Mesendoderm (in vitro differentiated cells): ENCODE data around the gene RAPGEF6.
"Not testable (repeated sequence)": the region's sequence is repeated elsewhere in the genome, so short reads cannot be mapped to it uniquely, and the experiment has no call there.

Source experiments
- DNase-seq: peaks from one replicate; pipeline ENCODE4 v3.0.0; 2013
- H2AK5ac ChIP-seq: 2 replicates; pipeline ENCODE4 v1.6.1; 2013; ENCODE audit warnings: low read length, inconsistent platforms
- H2BK120ac ChIP-seq: 2 replicates; pipeline ENCODE4 v1.6.1; 2013; ENCODE audit warnings: low read depth, mild to moderate bottlenecking, low read length, moderate library complexity, mixed read lengths
- H2BK15ac ChIP-seq: replicated peaks from 2 replicates; pipeline ENCODE4 v1.6.1; 2013; ENCODE audit warnings: low read depth, mild to moderate bottlenecking, moderate library complexity
- H2BK5ac ChIP-seq: 2 replicates; pipeline ENCODE4 v1.6.1; 2013; ENCODE audit warnings: low read length, inconsistent platforms
- H3K18ac ChIP-seq: 2 replicates; pipeline ENCODE4 v1.6.1; 2013; ENCODE audit warnings: mild to moderate bottlenecking, low read length, mixed read lengths
- H3K23ac ChIP-seq: one replicate; pipeline ENCODE4 v1.6.1; 2013; ENCODE audit warnings: low read length
- H3K27ac ChIP-seq: 2 replicates; pipeline ENCODE4 v1.5.1; 2013; ENCODE audit warnings: low read depth, mild to moderate bottlenecking, inconsistent platforms, low read length, moderate library complexity
- H3K27me3 ChIP-seq: 2 replicates; pipeline ENCODE4 v1.6.1; 2013; ENCODE audit warnings: low read length, control low read depth, mild to moderate bottlenecking, inconsistent platforms; ENCODE audit not compliant: insufficient read depth, poor library complexity
- H3K36me3 ChIP-seq: 2 replicates; pipeline ENCODE4 v1.6.1; 2013; ENCODE audit warnings: low read length, inconsistent platforms; ENCODE audit not compliant: control insufficient read depth, insufficient read depth
- H3K4ac ChIP-seq: one replicate; pipeline ENCODE4 v1.6.1; 2013; ENCODE audit warnings: low read depth, mild to moderate bottlenecking, low read length, moderate library complexity
- H3K4me1 ChIP-seq: 2 replicates; pipeline ENCODE4 v1.6.1; 2013; ENCODE audit warnings: low read depth, low read length, inconsistent platforms; ENCODE audit not compliant: control insufficient read depth
- H3K4me2 ChIP-seq: 2 replicates; pipeline ENCODE4 v1.6.1; 2013; ENCODE audit warnings: low read length
- H3K4me3 ChIP-seq: 2 replicates; pipeline ENCODE4 v1.5.1; 2013; ENCODE audit warnings: mild to moderate bottlenecking, low read length
- H3K56ac ChIP-seq: one replicate; pipeline ENCODE4 v1.6.1; 2013; ENCODE audit warnings: low read length
- H3K79me1 ChIP-seq: 2 replicates; pipeline ENCODE4 v1.6.1; 2013; ENCODE audit warnings: low read length, inconsistent platforms
- H3K79me2 ChIP-seq: 2 replicates; pipeline ENCODE4 v1.6.1; 2013; ENCODE audit warnings: mild to moderate bottlenecking, low read length; ENCODE audit not compliant: control insufficient read depth, insufficient read depth
- H3K9ac ChIP-seq: 2 replicates; pipeline ENCODE4 v1.6.1; 2013; ENCODE audit warnings: low read length, inconsistent platforms
- H4K5ac ChIP-seq: one replicate; pipeline ENCODE4 v1.6.1; 2013; ENCODE audit warnings: low read length
- H4K8ac ChIP-seq: one replicate; pipeline ENCODE4 v1.6.1; 2013; ENCODE audit warnings: low read depth, mild to moderate bottlenecking, control low read depth, low read length, moderate library complexity
- WGBS: extraction: QIAGEN DNeasy Blood & Tissue Kit; methylation state at CpG from one replicate; pipeline ENCODE4 v1.1.7; 2013; ENCODE audit warnings: low lambda C conversion rate, missing lambda C conversion rate; ENCODE audit not compliant: insufficient coverage; ENCODE audit errors: extremely low coverage; 5-methylcytosine and 5-hydroxymethylcytosine counted together

Gene RAPGEF6

GRCh38 chr5:131496400-131496713, 138.7 kb downstream of the RAPGEF6 start:
- no CpG with 5 or more reads among the region's 1 CpG for WGBS
- DNase-seq = no peak
- no peaks in the 10 kb centered on the region for H3K79me2 ChIP-seq
- H4K8ac ChIP-seq = no peak overlapping the region
- H3K4me3 ChIP-seq = no peak overlapping the region
- H4K5ac ChIP-seq = no peak overlapping the region
- no peak overlapping the region for H2BK120ac ChIP-seq
- H3K4ac ChIP-seq = no peak overlapping the region
- peaks cover 2% of the 10 kb centered on the region for H3K36me3 ChIP-seq
- H2AK5ac ChIP-seq = no peak overlapping the region
- no peak overlapping the region for H3K56ac ChIP-seq
- no peak overlapping the region for H3K27ac ChIP-seq
- no peak overlapping the region for H3K9ac ChIP-seq
- no peak overlapping the region for H3K4me2 ChIP-seq
- H3K79me1 ChIP-seq = no peaks in the 10 kb centered on the region
- H2BK5ac ChIP-seq = no peak overlapping the region
- H3K27me3 ChIP-seq = no peaks in the 10 kb centered on the region
- H3K4me1 ChIP-seq = no peaks in the 10 kb centered on the region
- H3K18ac ChIP-seq = no peak overlapping the region
- no peak overlapping the region for H2BK15ac ChIP-seq
- H3K23ac ChIP-seq = no peak overlapping the region

- DNase-seq = no peak
- no peaks in the 10 kb centered on the region for H3K4me1 ChIP-seq
- H4K5ac ChIP-seq = no peak overlapping the region
- H3K4ac ChIP-seq = no peak overlapping the region
- H3K4me3 ChIP-seq = no peak overlapping the region
- H4K8ac ChIP-seq = no peak overlapping the region
- 100% methylated on average over 1 of the region's 8 CpGs for WGBS
- H3K23ac ChIP-seq = no peak overlapping the region
- no peak overlapping the region for H3K27ac ChIP-seq
- no peaks in the 10 kb centered on the region for H3K79me2 ChIP-seq
- H2BK15ac ChIP-seq = no peak overlapping the region
- peaks cover 2% of the 10 kb centered on the region for H3K36me3 ChIP-seq
- no peak overlapping the region for H2BK120ac ChIP-seq
- no peak overlapping the region for H3K4me2 ChIP-seq
- no peak overlapping the region for H3K18ac ChIP-seq
- H2AK5ac ChIP-seq = no peak overlapping the region
- no peaks in the 10 kb centered on the region for H3K79me1 ChIP-seq
- no peaks in the 10 kb centered on the region for H3K27me3 ChIP-seq
- H3K56ac ChIP-seq = no peak overlapping the region
- no peak overlapping the region for H2BK5ac ChIP-seq
- H3K9ac ChIP-seq = no peak overlapping the region
Observed at GRCh38 chr5:131495536-131496399, 139.3 kb downstream of the RAPGEF6 start.

- Histone ChIP-seq H3K4ac (no peak overlapping the region), H2BK5ac (no peak overlapping the region), H3K9ac (no peak overlapping the region), H3K36me3 (peaks cover 2% of the 10 kb centered on the region), H3K27me3 (no peaks in the 10 kb centered on the region), H3K56ac (no peak overlapping the region), H4K5ac (no peak overlapping the region), H2BK15ac (no peak overlapping the region), H2AK5ac (no peak overlapping the region), H3K79me1 (no peaks in the 10 kb centered on the region), H4K8ac (no peak overlapping the region), H3K4me2 (no peak overlapping the region), H3K18ac (no peak overlapping the region), H2BK120ac (no peak overlapping the region), H3K27ac (no peak overlapping the region), H3K79me2 (no peaks in the 10 kb centered on the region), H3K23ac (no peak overlapping the region), H3K4me3 (no peak overlapping the region), H3K4me1 (no peaks in the 10 kb centered on the region)
- no CpG with 5 or more reads among the region's 1 CpG for WGBS
- no peak for DNase-seq
Observed at GRCh38 chr5:131491749-131492148, 143.3 kb downstream of the RAPGEF6 start.

- no peak overlapping the region for H2BK5ac ChIP-seq
- no peak overlapping the region for H4K5ac ChIP-seq
- no peak overlapping the region for H3K56ac ChIP-seq
- H3K27me3 ChIP-seq = no peaks in the 10 kb centered on the region
- WGBS = no CpG with 5 or more reads among the region's 3 CpGs
- H3K79me1 ChIP-seq = no peaks in the 10 kb centered on the region
- H3K79me2 ChIP-seq = no peaks in the 10 kb centered on the region
- H2BK15ac ChIP-seq = no peak overlapping the region
- no peak overlapping the region for H3K4ac ChIP-seq
- H3K4me2 ChIP-seq = no peak overlapping the region
- H3K23ac ChIP-seq = no peak overlapping the region
- no peak overlapping the region for H2BK120ac ChIP-seq
- no peaks in the 10 kb centered on the region for H3K4me1 ChIP-seq
- H3K18ac ChIP-seq = no peak overlapping the region
- no peak overlapping the region for H2AK5ac ChIP-seq
- no peak overlapping the region for H3K27ac ChIP-seq
- H3K4me3 ChIP-seq = no peak overlapping the region
- DNase-seq = no peak
- H3K36me3 ChIP-seq = peaks cover 2% of the 10 kb centered on the region
- H3K9ac ChIP-seq = no peak overlapping the region
- no peak overlapping the region for H4K8ac ChIP-seq
Observed at GRCh38 chr5:131488463-131488862, 146.6 kb downstream of the RAPGEF6 start.

GRCh38 chr5:131487371-131487770, 147.7 kb downstream of the RAPGEF6 start:
- H3K27ac ChIP-seq, DNase-seq: not testable (repeated sequence)
- WGBS = no CpG with 5 or more reads among the region's 4 CpGs

GRCh38 chr5:131482617-131483016, 152.4 kb downstream of the RAPGEF6 start:
- H2BK5ac ChIP-seq = no peak overlapping the region
- H3K4me2 ChIP-seq = no peak overlapping the region
- no peak overlapping the region for H3K18ac ChIP-seq
- no peak overlapping the region for H2AK5ac ChIP-seq
- H3K79me1 ChIP-seq = no peaks in the 10 kb centered on the region
- H3K4ac ChIP-seq = no peak overlapping the region
- WGBS = no CpG with 5 or more reads among the region's 2 CpGs
- no peak overlapping the region for H4K8ac ChIP-seq
- no peaks in the 10 kb centered on the region for H3K27me3 ChIP-seq
- H3K27ac ChIP-seq = no peak overlapping the region
- no peak overlapping the region for H3K56ac ChIP-seq
- H3K79me2 ChIP-seq = no peaks in the 10 kb centered on the region
- no peak overlapping the region for H3K9ac ChIP-seq
- H4K5ac ChIP-seq = no peak overlapping the region
- H3K23ac ChIP-seq = no peak overlapping the region
- no peak overlapping the region for H2BK15ac ChIP-seq
- no peak for DNase-seq
- no peak overlapping the region for H3K4me3 ChIP-seq
- H3K4me1 ChIP-seq = no peaks in the 10 kb centered on the region
- H2BK120ac ChIP-seq = no peak overlapping the region
- H3K36me3 ChIP-seq = no peaks in the 10 kb centered on the region

More at GRCh38 chr5:131487371-131487770, 147.7 kb downstream of the RAPGEF6 start:
- H3K4ac ChIP-seq, H2BK120ac ChIP-seq, H3K18ac ChIP-seq, H3K56ac ChIP-seq, H3K9ac ChIP-seq, H2BK5ac ChIP-seq, H3K27me3 ChIP-seq, H4K8ac ChIP-seq, H4K5ac ChIP-seq, H3K36me3 ChIP-seq, H3K79me1 ChIP-seq, H3K23ac ChIP-seq, H2AK5ac ChIP-seq, H2BK15ac ChIP-seq, H3K4me3 ChIP-seq, H3K79me2 ChIP-seq, H3K4me1 ChIP-seq, H3K4me2 ChIP-seq: not testable (repeated sequence)
